Measurements from ENCODE around the gene PARD6B.

GRCh38 chr20:50799176-50799889 lies 68.0 kb downstream of the PARD6B start:
- no peak for TF ChIP-seq CTCF (IDR thresholded peaks at IDR 0.05; ENCODE audit: insufficient read depth, low read length, poor library complexity, severe bottlenecking)
- TF ChIP-seq EZH2phosphoT487 (conservative IDR thresholded peaks at IDR 0.05; ENCODE audit: low read length) = no peak

All from SU-DHL-6 (cell line).